ENCODE measurements around the gene KRTAP12-4.
"Not testable (repeated sequence)": the region's sequence is repeated elsewhere in the genome, so short reads cannot be mapped to it uniquely, and the experiment has no call there.

KRTAP12-4 gene

GRCh38 chr21:44653656-44654575 lies 543 bp downstream of the KRTAP12-4 start:
- DNase-seq, result no peak

GRCh38 chr21:44653123-44653522 lies 1.3 kb downstream of the KRTAP12-4 start:
- DNase-seq, result no peak

GRCh38 chr21:44650973-44651675 lies 3.3 kb downstream of the KRTAP12-4 start:
- peak; percentile 68 for DNase-seq

- DNase-seq, result no peak
Measured at GRCh38 chr21:44650265-44650972, 4.0 kb downstream of the KRTAP12-4 start.

- no peak for DNase-seq
Measured at GRCh38 chr21:44649521-44650100, 4.8 kb downstream of the KRTAP12-4 start.

- DNase-seq, result no peak
Measured at GRCh38 chr21:44648557-44649311, 5.7 kb downstream of the KRTAP12-4 start.

- no peak for DNase-seq
Measured at GRCh38 chr21:44647222-44647552, 7.3 kb downstream of the KRTAP12-4 start.

GRCh38 chr21:44646366-44647221 lies 7.9 kb downstream of the KRTAP12-4 start, which contains the start of gene KRTAP10-11:
KRTAP10-11 (plus strand) TSS chr21:44646414; CDS start chr21:44646459, 45 bp downstream.
- not testable (repeated sequence) for DNase-seq

- DNase-seq, result no peak
Measured at GRCh38 chr21:44644878-44645277, 9.6 kb downstream of the KRTAP12-4 start.

GRCh38 chr21:44643741-44644310 lies 10.6 kb downstream of the KRTAP12-4 start:
- no peak for DNase-seq

GRCh38 chr21:44640761-44641160 lies 13.7 kb downstream of the KRTAP12-4 start:
- no peak for DNase-seq

- no peak for DNase-seq
Measured at GRCh38 chr21:44639331-44639655, 15.2 kb downstream of the KRTAP12-4 start.

GRCh38 chr21:44638506-44639330 lies 15.7 kb downstream of the KRTAP12-4 start:
- DNase-seq, result not testable (repeated sequence)

GRCh38 chr21:44637851-44638348 lies 16.6 kb downstream of the KRTAP12-4 start:
- DNase-seq, result not testable (repeated sequence)

- no peak for DNase-seq
Measured at GRCh38 chr21:44637018-44637850, 17.2 kb downstream of the KRTAP12-4 start, which contains the start of gene KRTAP10-10. KRTAP10-10 (plus strand) TSS chr21:44637356; CDS start chr21:44637418, 62 bp downstream.

GRCh38 chr21:44636209-44637017 lies 18.0 kb downstream of the KRTAP12-4 start:
- DNase-seq, result no peak

- DNase-seq, result no peak
Measured at GRCh38 chr21:44632067-44632466, 22.4 kb downstream of the KRTAP12-4 start.

GRCh38 chr21:44630440-44630839 lies 24.0 kb downstream of the KRTAP12-4 start:
- no peak for DNase-seq
